ENCODE measurements around the gene TIMELESS. TPM values are rescaled to one million over a fixed set of nuclear protein-coding genes. Genes with fewer than 3 reads are reported as not detected.

TIMELESS gene
- total and polyA plus RNA-seq, 10 of the 15 experiments (the other 5 are each of a cell fraction or from before 2014, with no cell fraction given), result 5.8 to 57.8 (median 31.8) TPM

DNA sequence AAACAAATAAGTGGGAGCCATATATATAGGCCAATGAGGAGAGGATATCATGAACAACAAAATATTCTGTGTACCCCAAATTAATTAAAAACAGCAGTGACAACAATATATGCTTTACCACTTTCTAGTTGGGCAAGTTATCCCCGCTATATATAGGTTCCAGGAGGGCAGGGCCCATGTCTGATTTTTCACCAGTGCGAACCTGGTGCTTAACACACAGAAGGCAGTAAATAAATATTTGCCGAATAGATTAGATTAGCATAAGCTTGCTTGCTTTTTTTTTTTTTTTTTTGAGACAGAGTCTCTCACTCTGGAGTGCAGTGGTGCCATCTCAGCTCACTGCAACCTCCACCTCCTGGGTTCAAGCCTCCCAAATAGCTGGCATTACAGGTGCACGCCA, 8.6 kb upstream of the TIMELESS start (continued):
- TF ChIP-seq, protein P1, sequence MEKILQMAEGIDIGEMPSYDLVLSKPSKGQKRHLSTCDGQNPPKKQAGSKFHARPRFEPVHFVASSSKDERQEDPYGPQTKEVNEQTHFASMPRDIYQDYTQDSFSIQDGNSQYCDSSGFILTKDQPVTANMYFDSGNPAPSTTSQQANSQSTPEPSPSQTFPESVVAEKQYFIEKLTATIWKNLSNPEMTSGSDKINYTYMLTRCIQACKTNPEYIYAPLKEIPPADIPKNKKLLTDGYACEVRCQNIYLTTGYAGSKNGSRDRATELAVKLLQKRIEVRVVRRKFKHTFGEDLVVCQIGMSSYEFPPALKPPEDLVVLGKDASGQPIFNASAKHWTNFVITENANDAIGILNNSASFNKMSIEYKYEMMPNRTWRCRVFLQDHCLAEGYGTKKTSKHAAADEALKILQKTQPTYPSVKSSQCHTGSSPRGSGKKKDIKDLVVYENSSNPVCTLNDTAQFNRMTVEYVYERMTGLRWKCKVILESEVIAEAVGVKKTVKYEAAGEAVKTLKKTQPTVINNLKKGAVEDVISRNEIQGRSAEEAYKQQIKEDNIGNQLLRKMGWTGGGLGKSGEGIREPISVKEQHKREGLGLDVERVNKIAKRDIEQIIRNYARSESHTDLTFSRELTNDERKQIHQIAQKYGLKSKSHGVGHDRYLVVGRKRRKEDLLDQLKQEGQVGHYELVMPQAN (conservative IDR thresholded peaks at IDR 0.05), result no peak
- TF ChIP-seq NRF1 (conservative IDR thresholded peaks at IDR 0.05; ENCODE audit: low read depth, low read length), result no peak

DNA sequence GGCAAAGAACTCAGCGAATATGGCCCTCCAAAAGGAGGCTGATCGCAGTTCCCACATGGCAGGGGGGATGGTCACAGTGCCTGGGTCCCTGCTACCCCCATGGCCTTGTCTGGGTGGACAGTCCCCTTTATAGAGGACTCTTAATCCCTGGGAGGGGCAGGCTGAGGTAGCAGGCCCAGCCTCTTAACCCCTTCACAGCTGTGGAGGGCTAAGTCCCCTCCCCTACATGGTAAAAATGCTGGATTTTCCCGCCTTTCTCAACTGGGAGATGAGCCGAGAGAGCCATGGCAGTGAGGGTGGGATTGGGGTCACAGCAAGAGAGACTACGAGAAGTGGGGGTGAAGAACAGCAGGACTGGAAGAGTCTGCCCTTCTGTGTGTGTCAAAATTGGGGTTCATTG, 5.3 kb upstream of the TIMELESS start, which contains the start of gene MIP:
TSS of gene MIP (minus strand) at position 101 of the 400 bp plus-strand sequence. CDS start at position 57, 44 bp downstream.
- no peak for ATAC-seq
- H3K36me3 ChIP-seq (ENCODE audit: control insufficient read depth in 2 of 2, insufficient read depth in 2 of 2, low read length in 1 of 2), result no peaks in the 10 kb centered on the region
- no TSS peak for BruUV-seq (replicated peaks)
- ChIA-PET RAD21 (ENCODE audit: unreplicated experiment) (interaction anchor here (1.2 to 1.4 kb wide), 2 partner anchors 94 to 96 kb away, joined by 3 read pairs; partner anchors contain the start of gene STAT2), SMC1A (ENCODE audit: uncharacterized antibody, unreplicated experiment) (no interaction called here), POLR2A (interaction anchor here (1.0 to 1.2 kb wide), 2 partner anchors 10 to 96 kb away, joined by 3 read pairs; no protein-coding TSS in a partner anchor), CTCF (interaction anchor here (0.8 to 2.8 kb wide), 3 partner anchors 9 to 248 kb away, joined by 3 to 8 read pairs (median 4); no protein-coding TSS in a partner anchor)
- H4K20me1 ChIP-seq (ENCODE audit: control insufficient read depth, insufficient read depth), result no peaks in the 10 kb centered on the region
- H2AFZ ChIP-seq (ENCODE audit: control insufficient read depth, low read depth, low read length), result no peak within 1 kb of the TSS; the same call in 1 of the 2 replicates
- no peaks in the 10 kb centered on the region for H3K9me3 ChIP-seq (replicated peaks; ENCODE audit: control insufficient read depth, insufficient read depth, low read length)
- H3K4me3 ChIP-seq, result no peak within 1 kb of the TSS
- FAIRE-seq, result no peak
- H3K79me2 ChIP-seq (ENCODE audit: control insufficient read depth, insufficient read depth, low read length), result no peaks in the 10 kb centered on the region
- H3K27me3 ChIP-seq (replicated peaks in 1 of 2; ENCODE audit: control insufficient read depth in 2 of 2, insufficient read depth in 2 of 2, low read length in 1 of 2), result no peaks in the 10 kb centered on the region
- TF ChIP-seq NR2C2 (IDR thresholded peaks at IDR 0.05; ENCODE audit: borderline replicate concordance, control insufficient read depth, insufficient read length, low read depth) (no peak), HDAC6 (IDR thresholded peaks at IDR 0.05; ENCODE audit: unreplicated experiment) (no peak), KAT2A (conservative IDR thresholded peaks at IDR 0.05; ENCODE audit: control insufficient read depth, low read depth, low read length) (no peak), ESRRA (IDR thresholded peaks at IDR 0.05; ENCODE audit: low read length) (no peak), NFXL1 (IDR thresholded peaks at IDR 0.05; ENCODE audit: borderline replicate concordance) (no peak)
- intact Hi-C loops (cut with micrococcal nuclease; ENCODE audit: unreplicated experiment), result no loop called here
- 61% methylated on average over 5 of the region's 5 CpGs for WGBS (ENCODE audit: insufficient coverage, insufficient replicate concordance, low lambda C conversion rate, missing lambda C conversion rate)
- H3K9ac ChIP-seq (ENCODE audit: control insufficient read depth, insufficient read depth, low read length), result no peak within 1 kb of the TSS
- H3K4me1 ChIP-seq (ENCODE audit: control insufficient read depth, insufficient read depth, low read length), result no peaks in the 10 kb centered on the region
- no peak within 1 kb of the TSS for H3K4me2 ChIP-seq (ENCODE audit: control insufficient read depth, insufficient read depth)
- H3K27ac ChIP-seq (ENCODE audit: control insufficient read depth, insufficient read depth), result no peak within 1 kb of the TSS
- no peak for DNase-seq (ENCODE audit: low read depth, low spot score)
- in situ Hi-C loops (cut with MboI), result no loop called here

Data from GM12878 (cell line).